DOHH2 (cell line): ENCODE measurements around the gene CCDC80.

Source experiments
- EZH2phosphoT487 ChIP-seq: fragments of 200-600 bp; sonication (generic); IDR thresholded peaks from 2 replicates; pipeline ENCODE4 v1.6.1; 2017; ENCODE audit warnings: borderline replicate concordance, mild to moderate bottlenecking, antibody characterized with exemption, low read length, moderate library complexity, mixed read lengths
- TF ChIP-seq, protein P1 (sequence below): fragments of 200-600 bp; sonication (generic); IDR thresholded peaks from one replicate; pipeline ENCODE4 v1.5.1; 2014; ENCODE audit warnings: antibody characterized with exemption, mild to moderate bottlenecking, low read depth, low read length; ENCODE audit not compliant: poor library complexity, severe bottlenecking

DNA sequence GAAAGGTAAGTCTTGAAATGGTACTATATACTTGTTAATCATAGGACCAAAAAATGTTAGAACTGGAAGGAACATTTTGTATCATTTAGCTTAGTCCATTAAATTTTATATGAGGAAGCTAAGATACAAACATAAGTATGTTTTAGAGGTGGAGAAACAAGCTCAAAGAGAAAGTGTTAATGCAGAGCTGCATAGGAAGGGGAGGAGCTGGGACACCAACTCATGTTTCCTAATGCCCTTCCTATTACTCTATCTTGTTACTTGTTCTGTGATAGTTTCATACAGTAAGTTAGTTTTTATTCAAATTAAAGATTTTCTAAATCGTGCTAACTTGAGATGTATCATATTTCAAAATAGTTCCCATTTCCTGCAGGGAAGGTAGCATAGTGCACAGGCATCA, 71.7 kb downstream of the CCDC80 start:
- TF ChIP-seq, protein P1, sequence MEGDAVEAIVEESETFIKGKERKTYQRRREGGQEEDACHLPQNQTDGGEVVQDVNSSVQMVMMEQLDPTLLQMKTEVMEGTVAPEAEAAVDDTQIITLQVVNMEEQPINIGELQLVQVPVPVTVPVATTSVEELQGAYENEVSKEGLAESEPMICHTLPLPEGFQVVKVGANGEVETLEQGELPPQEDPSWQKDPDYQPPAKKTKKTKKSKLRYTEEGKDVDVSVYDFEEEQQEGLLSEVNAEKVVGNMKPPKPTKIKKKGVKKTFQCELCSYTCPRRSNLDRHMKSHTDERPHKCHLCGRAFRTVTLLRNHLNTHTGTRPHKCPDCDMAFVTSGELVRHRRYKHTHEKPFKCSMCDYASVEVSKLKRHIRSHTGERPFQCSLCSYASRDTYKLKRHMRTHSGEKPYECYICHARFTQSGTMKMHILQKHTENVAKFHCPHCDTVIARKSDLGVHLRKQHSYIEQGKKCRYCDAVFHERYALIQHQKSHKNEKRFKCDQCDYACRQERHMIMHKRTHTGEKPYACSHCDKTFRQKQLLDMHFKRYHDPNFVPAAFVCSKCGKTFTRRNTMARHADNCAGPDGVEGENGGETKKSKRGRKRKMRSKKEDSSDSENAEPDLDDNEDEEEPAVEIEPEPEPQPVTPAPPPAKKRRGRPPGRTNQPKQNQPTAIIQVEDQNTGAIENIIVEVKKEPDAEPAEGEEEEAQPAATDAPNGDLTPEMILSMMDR, result no peak
- no peak for TF ChIP-seq EZH2phosphoT487
